Measurements from ENCODE around the gene RIPOR2.
"Not testable (repeated sequence)": the region's sequence is repeated elsewhere in the genome, so short reads cannot be mapped to it uniquely, and the experiment has no call there.

RIPOR2 gene

GRCh38 chr6:24925661-24926060 lies 10.1 kb downstream of the RIPOR2 start:
- no peak for DNase-seq (ENCODE audit: low read depth in 2 of 2)

- DNase-seq (ENCODE audit: low read depth in 2 of 2): no peak
Measured at GRCh38 chr6:24924580-24925356, 11.0 kb downstream of the RIPOR2 start.

GRCh38 chr6:24923885-24924401 lies 11.8 kb downstream of the RIPOR2 start:
- DNase-seq (ENCODE audit: low read depth in 2 of 2): no peak

GRCh38 chr6:24922814-24923213 lies 12.9 kb downstream of the RIPOR2 start:
- DNase-seq (ENCODE audit: low read depth in 2 of 2): no peak

DNA sequence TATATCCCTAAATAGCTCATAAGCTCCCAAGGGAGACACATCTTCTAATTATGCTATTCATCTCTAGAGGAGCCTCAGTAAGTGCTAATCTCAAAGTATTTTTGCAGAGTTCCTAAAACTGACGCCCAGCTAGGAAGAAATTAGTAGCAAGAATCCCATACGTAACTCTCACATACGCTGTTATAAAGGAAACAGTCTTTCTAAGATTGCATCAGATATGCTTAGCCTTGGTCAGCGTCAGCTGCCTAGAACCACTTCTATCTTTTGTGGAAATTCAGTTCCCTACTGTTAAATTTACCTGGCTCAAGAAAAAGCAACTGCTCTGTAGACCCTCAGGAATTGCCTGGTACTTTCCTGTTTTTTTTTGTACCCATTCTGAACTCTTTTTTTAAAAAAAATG lies 13.6 kb downstream of the RIPOR2 start:
- no peak for DNase-seq (ENCODE audit: low read depth in 2 of 2)

GRCh38 chr6:24920136-24920535 lies 15.6 kb downstream of the RIPOR2 start:
- no peak for DNase-seq (ENCODE audit: low read depth in 2 of 2)

DNA sequence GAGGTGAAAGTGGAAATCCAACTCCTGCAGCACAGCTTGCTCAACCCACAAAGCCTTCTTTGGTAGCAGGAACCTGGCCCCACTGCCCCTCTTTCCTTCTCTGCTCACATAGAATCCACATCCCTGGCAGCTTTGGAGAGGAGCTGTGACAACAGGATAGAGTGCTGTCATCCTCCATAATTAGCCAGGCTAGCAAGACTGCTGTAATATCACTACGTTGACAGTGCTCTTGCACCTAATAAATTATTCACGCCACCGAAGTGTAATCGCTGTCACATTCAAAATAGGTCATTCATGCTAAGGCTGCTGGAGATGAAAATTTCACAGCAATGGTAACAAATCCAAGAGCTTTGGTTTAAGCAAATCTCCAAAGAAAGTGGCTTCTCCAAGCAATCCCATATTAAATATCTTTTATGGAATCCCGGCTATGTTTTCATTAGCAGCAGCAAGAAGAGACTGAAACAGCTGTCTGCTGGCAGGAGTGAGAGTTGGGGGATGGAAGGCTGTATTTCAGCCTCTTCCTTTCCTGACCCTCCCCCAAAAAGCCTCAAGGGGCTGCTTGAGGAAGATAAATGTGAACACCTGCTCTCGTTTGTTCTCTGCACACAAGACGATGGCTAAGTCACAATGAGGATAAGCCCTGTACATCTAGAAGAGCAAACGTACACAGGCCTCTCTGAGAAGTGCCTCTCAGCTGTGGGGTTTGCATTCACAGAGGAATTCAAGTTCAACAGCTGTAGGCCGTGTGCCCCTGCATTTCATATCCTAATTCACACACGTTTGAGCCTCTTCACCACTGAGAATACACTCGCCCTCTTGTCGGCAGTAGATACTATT lies 16.5 kb downstream of the RIPOR2 start:
- DNase-seq (ENCODE audit: low read depth in 2 of 2): no peak

- no peak for DNase-seq (ENCODE audit: low read depth in 2 of 2)
Measured at GRCh38 chr6:24918641-24919055, 17.1 kb downstream of the RIPOR2 start.

GRCh38 chr6:24916496-24916895 lies 19.3 kb downstream of the RIPOR2 start:
- DNase-seq (ENCODE audit: low read depth in 2 of 2): no peak

- DNase-seq (ENCODE audit: low read depth in 2 of 2): no peak
Measured at GRCh38 chr6:24915641-24916040, 20.1 kb downstream of the RIPOR2 start.

GRCh38 chr6:24914082-24914481 lies 21.7 kb downstream of the RIPOR2 start:
- not testable (repeated sequence) for DNase-seq (ENCODE audit: low read depth in 2 of 2)

GRCh38 chr6:24911796-24912382 lies 23.9 kb downstream of the RIPOR2 start:
- DNase-seq (ENCODE audit: low read depth in 2 of 2): no peak

- DNase-seq (ENCODE audit: low read depth in 2 of 2): peak in 1 of 2 experiments; percentile 51
Measured at GRCh38 chr6:24910961-24911725, 24.6 kb downstream of the RIPOR2 start.

DNA sequence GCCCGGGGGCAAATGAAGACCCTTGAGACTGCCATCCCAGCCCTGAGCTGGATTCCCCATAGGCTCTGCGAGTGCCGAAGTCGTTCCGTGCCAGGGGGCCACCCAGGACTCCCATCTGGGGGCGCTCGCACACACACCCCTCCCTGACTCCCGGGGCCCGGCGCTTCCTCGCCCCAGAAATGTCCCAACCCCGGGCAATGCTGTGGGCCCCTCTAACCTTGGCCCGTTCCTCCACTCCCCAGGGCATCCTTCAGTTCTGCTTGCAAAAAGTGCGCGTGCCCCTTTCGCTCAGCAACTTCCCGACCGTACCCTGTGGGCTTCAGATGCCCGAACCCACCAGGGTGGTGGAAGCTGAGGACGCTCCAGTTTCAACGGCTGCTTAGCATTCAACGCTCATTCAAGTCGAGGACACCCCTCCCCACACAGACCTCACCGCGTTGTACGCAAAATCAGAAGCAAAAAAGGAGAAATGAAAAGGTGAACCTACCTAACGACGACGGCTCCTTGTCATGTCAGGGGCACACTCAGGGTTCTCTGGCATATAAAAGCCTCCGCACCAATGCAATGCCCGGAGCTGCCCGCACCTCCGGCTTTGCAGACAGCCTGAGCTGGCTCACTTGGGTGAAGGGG lies 25.3 kb downstream of the RIPOR2 start:
- peak in 1 of 2 experiments; percentile 32 for DNase-seq (ENCODE audit: low read depth in 2 of 2)

DNA sequence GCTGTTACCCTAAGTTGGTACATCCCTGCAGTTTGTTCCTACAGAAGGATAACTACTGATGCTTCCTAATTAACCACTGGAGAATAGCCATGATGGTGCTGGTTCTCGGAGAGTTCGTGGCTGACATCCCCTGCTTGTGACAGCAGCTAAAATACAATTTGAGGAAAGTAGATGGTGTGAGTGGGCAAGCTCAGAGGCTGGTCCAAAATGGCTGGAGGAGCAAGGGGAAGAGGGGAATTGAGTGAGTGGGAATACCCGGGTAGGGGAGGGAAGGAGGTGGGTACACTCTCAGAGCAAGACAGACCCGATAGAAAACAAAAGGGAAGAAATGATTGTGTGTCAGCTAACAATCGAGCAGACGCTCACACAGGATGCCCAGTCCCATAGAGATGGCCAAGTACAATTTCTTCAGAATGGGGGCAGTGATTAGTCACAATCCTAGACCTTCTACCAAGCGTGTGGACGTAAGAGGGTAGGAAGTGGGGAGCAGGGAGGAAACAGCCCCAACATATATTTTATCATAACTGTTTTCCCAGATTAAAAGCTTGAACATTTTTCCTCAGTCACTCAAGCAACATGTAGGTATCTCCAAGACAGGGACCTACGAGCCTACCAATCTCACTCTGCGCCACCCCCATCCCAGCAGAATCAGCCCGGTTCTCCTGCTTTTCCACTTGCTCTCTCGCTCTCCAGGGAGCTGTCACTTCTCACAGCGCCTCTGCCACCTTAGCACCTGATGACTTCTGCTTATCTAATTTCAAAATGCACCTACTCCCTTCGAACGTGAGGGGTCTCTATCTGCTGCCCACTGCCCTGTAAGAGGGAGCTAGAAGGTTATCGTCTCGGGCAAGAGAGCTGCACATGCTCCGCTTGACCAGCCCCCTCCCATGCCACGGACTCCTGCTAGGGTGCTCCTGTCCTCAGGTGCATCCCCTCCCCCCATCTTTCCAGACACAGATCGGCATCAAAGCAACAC lies 26.2 kb downstream of the RIPOR2 start:
- DNase-seq (ENCODE audit: low read depth in 2 of 2): no peak

GRCh38 chr6:24908650-24909035 lies 27.1 kb downstream of the RIPOR2 start:
- DNase-seq (ENCODE audit: low read depth in 2 of 2): no peak

DNA sequence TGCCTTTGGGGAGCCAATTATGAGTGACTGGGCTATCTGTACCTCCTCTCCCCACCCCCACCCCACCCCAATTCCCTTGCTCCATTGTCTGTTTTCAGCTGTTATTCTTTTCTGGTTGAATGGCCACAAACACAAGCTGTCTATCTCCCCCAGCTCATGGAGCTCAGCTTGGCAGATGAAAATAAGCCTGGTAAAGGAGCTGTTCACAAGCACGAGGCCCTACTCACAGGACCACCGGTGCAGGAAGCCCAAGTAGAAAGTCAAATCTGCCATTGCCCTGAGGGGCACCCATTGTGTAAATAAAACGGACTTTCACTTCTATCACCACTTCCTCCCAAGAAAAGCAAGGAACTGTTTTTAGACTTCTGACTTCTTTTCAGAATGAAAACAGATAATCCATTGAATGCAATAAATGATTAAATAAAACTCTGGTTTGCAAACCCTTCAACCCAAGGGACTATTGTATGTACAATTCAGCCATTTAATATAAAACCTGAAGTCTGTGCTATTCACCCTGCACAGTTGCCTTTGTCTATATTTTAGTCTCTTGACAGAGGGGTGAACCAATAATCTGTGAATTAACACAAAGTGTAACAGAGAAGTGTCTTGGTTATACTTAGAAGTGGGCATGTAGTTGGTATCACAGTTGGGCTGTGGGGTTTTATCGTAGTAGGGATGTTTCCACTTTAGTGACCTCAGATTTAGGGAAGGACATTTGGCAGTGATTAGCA lies 27.7 kb downstream of the RIPOR2 start:
- DNase-seq (ENCODE audit: low read depth in 2 of 2): no peak

GRCh38 chr6:24906314-24906713 lies 29.4 kb downstream of the RIPOR2 start:
- no peak for DNase-seq (ENCODE audit: low read depth in 2 of 2)

- DNase-seq (ENCODE audit: low read depth in 2 of 2): no peak
Measured at GRCh38 chr6:24905483-24905882, 30.3 kb downstream of the RIPOR2 start.
